Panc1 (cell line): ENCODE data around the gene RNF167. TPM values are rescaled to one million over a fixed set of nuclear protein-coding genes. Genes with fewer than 3 reads are reported as not detected.

Experiments
- ATAC-seq: fragments of 200-7000 bp; cut with Tn5 transposase; 2 replicates; pipeline ENCODE4 v1.9.1; 2020; ENCODE audit warnings: mild to moderate bottlenecking, moderate library complexity
- BruUV-seq: library from RNA; stranded (reverse); fragments of 400-500 nt; replicated peaks from 2 replicates; lab custom pipeline; 2021; lab: Mats Ljungman, UMichigan
- CTCF ChIA-PET: fragments of 300-600 bp; sonication (Branson Sonifier 250); formaldehyde crosslinking; loops from one replicate; lab custom pipeline; 2022; ENCODE audit warnings: antibody characterized with exemption; lab: Charles Lee
- POLR2A ChIA-PET: fragments of 300-600 bp; sonication (Branson Sonifier 250); formaldehyde crosslinking; loops from one replicate; lab custom pipeline; 2022; ENCODE audit warnings: antibody characterized with exemption; lab: Charles Lee
- DNase-seq: peaks from one replicate; pipeline ENCODE4 v3.0.0-alpha.2; 2010; ENCODE audit warnings: low read depth, low spot score
- H3K27ac ChIP-seq: 2 replicates; pipeline ENCODE4 v1.5.1; 2011; ENCODE audit warnings: mild to moderate bottlenecking, low read length, inconsistent platforms
- H3K27me3 ChIP-seq: fragments of 200-500 bp; sonication (Bioruptor generic); 2 replicates; pipeline ENCODE4 v1.6.0; 2014; ENCODE audit warnings: low read length, inconsistent platforms; ENCODE audit not compliant: control insufficient read depth, insufficient read depth
- H3K36me3 ChIP-seq: fragments of 200-500 bp; sonication (Bioruptor generic); 2 replicates; pipeline ENCODE4 v1.5.1; 2014; ENCODE audit warnings: inconsistent platforms, mild to moderate bottlenecking, low read length, moderate library complexity; ENCODE audit not compliant: control insufficient read depth, insufficient read depth
- H3K4me1 ChIP-seq: 2 replicates; pipeline ENCODE4 v1.5.1; 2011; ENCODE audit warnings: inconsistent platforms, mild to moderate bottlenecking, low read length, moderate library complexity; ENCODE audit not compliant: control insufficient read depth, insufficient read depth
- H3K4me3 ChIP-seq, 2 experiments: 2 replicates each; pipeline ENCODE4 v1.5.1; 2011 to 2012; ENCODE audit warnings: low read depth in 2 of 2, low read length in 2 of 2, mild to moderate bottlenecking in 2 of 2, inconsistent platforms in 1 of 2, moderate library complexity in 1 of 2
- H3K9me3 ChIP-seq: fragments of 200-500 bp; sonication (Bioruptor generic); 2 replicates; pipeline ENCODE4 v1.5.1; 2014; ENCODE audit warnings: low read depth, mild to moderate bottlenecking, inconsistent platforms, low read length, moderate library complexity; ENCODE audit not compliant: control insufficient read depth, insufficient read depth
- POLR2AphosphoS5 ChIP-seq: IDR thresholded peaks from 2 replicates; pipeline ENCODE4 v1.6.1; 2012; ENCODE audit warnings: mild to moderate bottlenecking, low read depth, low read length, moderate library complexity
- SIN3A ChIP-seq: IDR thresholded peaks from 2 replicates; pipeline ENCODE4 v1.6.1; 2012; ENCODE audit warnings: low read depth, mild to moderate bottlenecking, low read length, moderate library complexity, borderline replicate concordance; ENCODE audit not compliant: insufficient read depth
- TCF7L2 ChIP-seq: IDR thresholded peaks from 2 replicates; pipeline ENCODE4 v1.6.1; 2011; ENCODE audit warnings: mild to moderate bottlenecking, low read depth, low read length, inconsistent platforms
- in situ Hi-C: cut with HindIII; loops from 2 replicates; pipeline ENCODE4 v1.10.0; 2016; ENCODE audit warnings: low sequenced_read_pairs, low pct_unique_long_range_greater_than_20kb
- intact Hi-C: fragments of 100-400 bp; cut with micrococcal nuclease; formaldehyde crosslinking; loops from one replicate; pipeline ENCODE4 v1.10.0; 2022; ENCODE audit not compliant: unreplicated experiment
- total RNA-seq: library from RNA; stranded (reverse); gene quantifications from one replicate; pipeline ENCODE4 v1.2.1, GENCODE V29; 2021; ENCODE audit not compliant: unreplicated experiment
- TF ChIP-seq, protein P1 (sequence below), 2 experiments: IDR thresholded peaks; 2 replicates each; pipeline ENCODE4 v1.6.1; 2011 to 2012; ENCODE audit warnings: low read depth in 2 of 2, control low read depth in 1 of 2, low read length in 1 of 2, mild to moderate bottlenecking in 1 of 2, moderate library complexity in 1 of 2; ENCODE audit not compliant: insufficient read depth in 1 of 2
- TF ChIP-seq, protein P2 (sequence below): fragments of 450-650 bp; IDR thresholded peaks from 2 replicates; pipeline ENCODE4 v1.5.1; 2017; ENCODE audit warnings: mild to moderate bottlenecking

The RNF167 gene
- total RNA-seq, 1 experiment from 2014 or later, result 95.8 TPM

- ChIA-PET POLR2A (interaction anchor here (1.0 kb wide), 1 partner anchor 20 kb away, joined by 3 read pairs; no protein-coding TSS in a partner anchor), CTCF (interaction anchor here (0.6 kb wide), 1 partner anchor 21 kb away, joined by 4 read pairs; no protein-coding TSS in a partner anchor)
- Histone ChIP-seq H3K4me1 (peaks cover 38% of the 10 kb centered on the region), H3K27ac (peak overlapping the region; percentile 94), H3K27me3 (no peaks in the 10 kb centered on the region), H3K36me3 (peaks cover 6% of the 10 kb centered on the region), H3K9me3 (no peaks in the 10 kb centered on the region), H3K4me3 (peak overlapping the region; percentile 83 to 85)
- DNase-seq (no peak), ATAC-seq (no peak)
- TF ChIP-seq, protein P1, sequence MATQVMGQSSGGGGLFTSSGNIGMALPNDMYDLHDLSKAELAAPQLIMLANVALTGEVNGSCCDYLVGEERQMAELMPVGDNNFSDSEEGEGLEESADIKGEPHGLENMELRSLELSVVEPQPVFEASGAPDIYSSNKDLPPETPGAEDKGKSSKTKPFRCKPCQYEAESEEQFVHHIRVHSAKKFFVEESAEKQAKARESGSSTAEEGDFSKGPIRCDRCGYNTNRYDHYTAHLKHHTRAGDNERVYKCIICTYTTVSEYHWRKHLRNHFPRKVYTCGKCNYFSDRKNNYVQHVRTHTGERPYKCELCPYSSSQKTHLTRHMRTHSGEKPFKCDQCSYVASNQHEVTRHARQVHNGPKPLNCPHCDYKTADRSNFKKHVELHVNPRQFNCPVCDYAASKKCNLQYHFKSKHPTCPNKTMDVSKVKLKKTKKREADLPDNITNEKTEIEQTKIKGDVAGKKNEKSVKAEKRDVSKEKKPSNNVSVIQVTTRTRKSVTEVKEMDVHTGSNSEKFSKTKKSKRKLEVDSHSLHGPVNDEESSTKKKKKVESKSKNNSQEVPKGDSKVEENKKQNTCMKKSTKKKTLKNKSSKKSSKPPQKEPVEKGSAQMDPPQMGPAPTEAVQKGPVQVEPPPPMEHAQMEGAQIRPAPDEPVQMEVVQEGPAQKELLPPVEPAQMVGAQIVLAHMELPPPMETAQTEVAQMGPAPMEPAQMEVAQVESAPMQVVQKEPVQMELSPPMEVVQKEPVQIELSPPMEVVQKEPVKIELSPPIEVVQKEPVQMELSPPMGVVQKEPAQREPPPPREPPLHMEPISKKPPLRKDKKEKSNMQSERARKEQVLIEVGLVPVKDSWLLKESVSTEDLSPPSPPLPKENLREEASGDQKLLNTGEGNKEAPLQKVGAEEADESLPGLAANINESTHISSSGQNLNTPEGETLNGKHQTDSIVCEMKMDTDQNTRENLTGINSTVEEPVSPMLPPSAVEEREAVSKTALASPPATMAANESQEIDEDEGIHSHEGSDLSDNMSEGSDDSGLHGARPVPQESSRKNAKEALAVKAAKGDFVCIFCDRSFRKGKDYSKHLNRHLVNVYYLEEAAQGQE (IDR thresholded peaks at IDR 0.05; ENCODE audit: insufficient read depth in 1 of 2, low read depth in 2 of 2, low read length in 1 of 2), result no peak
- TF ChIP-seq POLR2AphosphoS5 (peak; percentile 58), TCF7L2 (no peak), SIN3A (no peak)
- TF ChIP-seq, protein P2, sequence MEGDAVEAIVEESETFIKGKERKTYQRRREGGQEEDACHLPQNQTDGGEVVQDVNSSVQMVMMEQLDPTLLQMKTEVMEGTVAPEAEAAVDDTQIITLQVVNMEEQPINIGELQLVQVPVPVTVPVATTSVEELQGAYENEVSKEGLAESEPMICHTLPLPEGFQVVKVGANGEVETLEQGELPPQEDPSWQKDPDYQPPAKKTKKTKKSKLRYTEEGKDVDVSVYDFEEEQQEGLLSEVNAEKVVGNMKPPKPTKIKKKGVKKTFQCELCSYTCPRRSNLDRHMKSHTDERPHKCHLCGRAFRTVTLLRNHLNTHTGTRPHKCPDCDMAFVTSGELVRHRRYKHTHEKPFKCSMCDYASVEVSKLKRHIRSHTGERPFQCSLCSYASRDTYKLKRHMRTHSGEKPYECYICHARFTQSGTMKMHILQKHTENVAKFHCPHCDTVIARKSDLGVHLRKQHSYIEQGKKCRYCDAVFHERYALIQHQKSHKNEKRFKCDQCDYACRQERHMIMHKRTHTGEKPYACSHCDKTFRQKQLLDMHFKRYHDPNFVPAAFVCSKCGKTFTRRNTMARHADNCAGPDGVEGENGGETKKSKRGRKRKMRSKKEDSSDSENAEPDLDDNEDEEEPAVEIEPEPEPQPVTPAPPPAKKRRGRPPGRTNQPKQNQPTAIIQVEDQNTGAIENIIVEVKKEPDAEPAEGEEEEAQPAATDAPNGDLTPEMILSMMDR, result no peak
- in situ Hi-C loops, result no loop called here
- TSS peak; percentile 90 for BruUV-seq
- intact Hi-C loops, result no loop called here
These were observed 6.4 kb downstream of the RNF167 start for GRCh38 chr17:4946312-4946976.

- no peaks in the 10 kb centered on the region for H3K27me3 ChIP-seq
- ATAC-seq (no peak), DNase-seq (no peak)
- ChIA-PET CTCF (no interaction called here), POLR2A (interaction anchor here (1.0 kb wide), 1 partner anchor 19 kb away, joined by 3 read pairs; no protein-coding TSS in a partner anchor)
- H3K9me3 ChIP-seq, result no peaks in the 10 kb centered on the region
- peak; percentile 2; the same call in 1 of the 2 replicates for TF ChIP-seq POLR2AphosphoS5
- TF ChIP-seq TCF7L2, result no peak
- peaks cover 6% of the 10 kb centered on the region for H3K36me3 ChIP-seq
- in situ Hi-C loops (no loop called here), intact Hi-C loops (no loop called here)
- peaks cover 43% of the 10 kb centered on the region for H3K4me1 ChIP-seq
- BruUV-seq, result no TSS peak
- H3K4me3 ChIP-seq, result peak overlapping the region; percentile 83 to 85
- H3K27ac ChIP-seq, result peak overlapping the region; percentile 94
These were observed 6.9 kb downstream of the RNF167 start for GRCh38 chr17:4947010-4947410.
